ENCODE data around the gene AQP5. TPM values are rescaled to one million over a fixed set of nuclear protein-coding genes. Genes with fewer than 3 reads are reported as not detected.

AQP5 gene
- total RNA-seq, 1 experiment from 2014 or later = not detected

GRCh38 chr12:49950273-49951251, 11.1 kb upstream of the AQP5 start, which contains the start of gene AQP2:
AQP2 (plus strand) TSS chr12:49950737; CDS start chr12:49950831, 94 bp downstream.
- no peak for DNase-seq (ENCODE audit: low read depth)

- DNase-seq (ENCODE audit: low read depth) = no peak
Observed at GRCh38 chr12:49951411-49952240, 10.0 kb upstream of the AQP5 start.

DNA sequence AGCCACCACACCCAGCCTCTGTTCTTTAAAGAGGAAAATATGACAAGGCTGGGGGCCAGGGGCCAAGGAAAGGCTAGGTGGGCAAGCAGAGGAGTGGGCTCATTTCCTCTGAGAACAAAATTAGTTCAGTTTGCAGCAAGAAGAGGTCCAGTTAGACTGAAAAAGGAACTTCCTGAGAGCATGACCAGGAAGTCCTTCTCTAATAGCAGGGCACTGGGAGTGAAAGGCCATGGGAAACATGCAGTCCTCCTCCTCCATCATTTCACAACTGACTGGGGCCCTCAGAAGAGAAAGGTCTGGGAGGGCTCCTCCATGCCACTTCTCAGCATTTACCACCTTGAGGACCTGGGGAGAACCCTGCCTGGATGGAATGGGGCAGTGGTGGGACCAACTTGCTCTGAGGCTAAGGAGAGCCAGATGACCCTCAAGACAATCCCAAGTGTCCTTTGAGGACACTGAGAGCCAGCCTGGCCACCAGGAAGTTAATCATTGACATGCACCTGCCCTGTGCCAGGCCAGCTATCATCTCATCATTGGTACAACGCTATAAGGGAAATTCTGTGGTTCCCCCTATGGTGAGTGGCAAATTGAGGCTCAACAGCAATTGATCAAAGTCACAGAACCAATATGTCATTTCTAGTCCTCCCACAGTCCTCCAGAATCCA, 9.1 kb upstream of the AQP5 start:
- no peak for DNase-seq (ENCODE audit: low read depth)

- DNase-seq (ENCODE audit: low read depth) = no peak
Observed at GRCh38 chr12:49953151-49953550, 8.5 kb upstream of the AQP5 start.

DNA sequence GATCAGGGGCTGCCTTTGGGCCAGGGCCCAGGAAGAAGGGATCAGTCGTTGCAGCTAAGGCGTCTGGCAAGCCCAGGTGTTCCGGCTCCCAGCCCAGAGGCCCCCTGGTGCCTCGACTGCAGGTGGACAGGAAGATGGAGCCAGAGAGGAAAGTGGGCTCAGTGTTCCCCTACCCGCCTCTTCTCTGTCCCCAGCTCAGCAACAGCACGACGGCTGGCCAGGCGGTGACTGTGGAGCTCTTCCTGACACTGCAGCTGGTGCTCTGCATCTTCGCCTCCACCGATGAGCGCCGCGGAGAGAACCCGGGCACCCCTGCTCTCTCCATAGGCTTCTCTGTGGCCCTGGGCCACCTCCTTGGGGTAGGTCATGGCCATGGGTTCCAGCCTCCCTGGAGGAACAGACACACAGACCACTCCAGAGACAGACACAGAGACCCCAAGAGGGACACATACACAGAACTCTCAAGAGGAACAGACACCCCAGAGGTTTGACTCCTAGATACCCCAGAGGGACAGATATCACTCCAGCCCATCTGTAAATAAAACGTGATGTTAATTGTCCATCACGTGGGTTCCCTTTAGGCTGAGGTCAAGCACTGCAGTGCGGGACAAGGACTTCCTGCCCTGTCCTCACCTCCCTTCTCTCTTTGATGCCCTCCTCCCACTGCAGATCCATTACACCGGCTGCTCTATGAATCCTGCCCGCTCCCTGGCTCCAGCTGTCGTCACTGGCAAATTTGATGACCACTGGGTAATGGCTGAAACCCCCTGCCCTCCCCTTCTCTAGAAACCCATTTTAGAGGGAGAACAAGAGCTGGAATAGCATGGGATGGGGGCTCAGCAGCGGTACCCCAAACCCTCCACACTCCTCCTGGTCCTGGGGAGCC, 7.5 kb upstream of the AQP5 start:
- no peak for DNase-seq (ENCODE audit: low read depth)

DNA sequence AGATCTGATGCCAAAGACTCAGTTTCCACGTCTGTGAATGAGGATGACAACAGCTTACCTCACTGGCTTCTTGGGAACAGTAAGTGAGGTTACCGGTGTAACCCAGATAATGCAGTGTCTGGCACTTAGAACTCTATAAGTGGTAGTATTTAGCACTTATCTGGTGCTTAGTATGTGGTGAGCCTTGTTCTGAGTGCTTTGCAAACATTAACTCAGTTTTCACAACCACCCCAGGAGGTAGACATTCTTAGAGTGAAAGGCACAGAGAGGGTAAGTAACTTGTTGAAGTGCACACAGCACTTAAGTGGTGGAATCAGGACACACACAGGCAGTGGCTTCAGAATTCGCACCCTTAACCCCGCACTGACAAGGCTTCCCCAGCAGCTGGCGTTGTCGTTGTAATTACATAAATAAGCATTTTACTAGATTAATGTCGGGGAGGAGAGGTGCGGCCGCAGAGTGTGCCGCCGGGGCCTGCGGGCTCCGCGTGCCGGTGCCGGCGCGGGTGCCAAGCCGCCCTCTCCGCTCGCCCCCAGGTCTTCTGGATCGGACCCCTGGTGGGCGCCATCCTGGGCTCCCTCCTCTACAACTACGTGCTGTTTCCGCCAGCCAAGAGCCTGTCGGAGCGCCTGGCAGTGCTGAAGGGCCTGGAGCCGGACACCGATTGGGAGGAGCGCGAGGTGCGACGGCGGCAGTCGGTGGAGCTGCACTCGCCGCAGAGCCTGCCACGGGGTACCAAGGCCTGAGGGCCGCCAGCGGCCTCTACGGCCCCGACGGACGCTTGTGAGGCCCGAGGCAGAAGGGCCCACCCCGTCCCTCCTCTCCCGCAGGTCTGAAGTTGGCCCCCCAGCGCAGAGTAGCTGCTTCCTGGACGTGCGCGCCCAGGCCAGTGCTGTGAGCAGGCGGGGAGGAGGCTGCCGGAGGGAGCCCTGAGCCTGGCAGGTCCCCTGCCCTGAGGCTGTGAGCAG, 6.5 kb upstream of the AQP5 start:
- DNase-seq (ENCODE audit: low read depth) = no peak

- DNase-seq (ENCODE audit: low read depth) = no peak
Observed at GRCh38 chr12:49955899-49956662, 5.6 kb upstream of the AQP5 start.

GRCh38 chr12:49956663-49957569, 4.8 kb upstream of the AQP5 start:
- DNase-seq (ENCODE audit: low read depth) = no peak

- no peak for DNase-seq (ENCODE audit: low read depth)
Observed at GRCh38 chr12:49957570-49957967, 4.1 kb upstream of the AQP5 start.

DNA sequence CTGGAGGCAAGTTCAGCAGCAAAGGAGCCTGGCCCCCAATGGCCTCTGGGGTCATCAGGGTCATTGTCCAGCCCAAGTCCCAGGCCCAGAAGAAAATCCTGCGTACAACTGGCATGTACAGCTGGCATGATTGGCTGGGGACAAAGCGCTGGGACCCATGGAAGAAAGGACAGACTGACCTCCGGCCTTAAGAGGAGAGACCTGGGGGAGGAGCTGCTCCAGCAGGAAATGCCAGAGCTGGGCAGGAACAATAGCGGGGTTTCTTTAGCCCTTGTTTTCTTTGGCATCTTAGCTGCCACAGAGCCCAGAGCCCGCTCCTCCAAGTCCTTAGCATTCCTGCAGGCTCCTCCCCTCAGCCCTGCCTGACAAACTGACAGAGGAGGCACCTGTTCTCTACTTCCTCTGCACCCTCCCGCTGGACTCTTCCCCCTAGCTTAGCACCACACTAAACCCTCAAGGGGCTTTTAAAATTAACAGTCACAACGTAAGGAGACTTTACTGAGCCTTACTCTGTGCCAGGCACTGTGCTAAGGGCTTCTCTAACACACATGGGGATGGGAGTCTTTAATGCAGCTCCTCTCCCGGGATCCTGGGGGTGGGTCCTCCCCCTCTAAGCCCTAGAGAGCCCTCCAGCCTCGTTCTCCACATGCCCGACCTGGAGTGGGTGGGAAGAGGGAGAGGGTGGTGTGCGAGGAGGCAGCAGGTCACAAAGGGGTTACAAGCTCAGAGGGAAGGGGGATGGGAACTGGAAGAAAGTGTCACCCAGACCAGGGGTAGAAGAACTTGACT, 1.8 kb upstream of the AQP5 start:
- peak; percentile 74 for DNase-seq (ENCODE audit: low read depth)

DNA sequence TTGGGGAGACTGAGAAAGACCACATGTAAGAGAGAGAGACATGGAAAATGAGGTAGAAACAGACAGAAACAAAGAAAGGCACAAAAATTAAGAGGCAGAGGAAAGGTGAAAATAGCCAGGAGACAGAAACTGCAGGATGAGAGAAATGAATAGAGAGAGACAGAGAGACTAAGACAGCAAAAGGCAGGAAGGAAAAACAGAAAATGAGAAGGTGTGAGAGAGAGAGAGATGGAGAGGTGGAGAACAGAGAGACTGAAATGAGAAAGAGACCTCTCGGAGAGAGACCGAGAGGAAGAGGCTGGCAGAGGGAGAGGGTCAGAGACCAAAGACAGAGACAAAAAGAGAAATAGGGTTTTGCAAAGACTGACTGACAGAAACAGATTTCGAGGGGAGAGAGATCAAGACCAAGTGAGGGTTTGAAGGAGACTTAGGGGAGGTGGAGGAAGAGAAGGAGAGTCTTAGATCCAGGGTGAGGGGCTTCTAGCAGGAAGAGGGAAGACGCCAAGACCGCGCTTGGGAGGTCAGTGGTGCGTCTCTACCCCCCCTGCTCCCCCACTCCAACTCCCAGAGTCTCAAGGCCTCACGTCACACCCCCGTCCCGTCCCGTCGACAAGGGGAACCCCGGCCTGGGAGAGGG, 1.1 kb upstream of the AQP5 start:
- DNase-seq (ENCODE audit: low read depth) = no peak

DNA sequence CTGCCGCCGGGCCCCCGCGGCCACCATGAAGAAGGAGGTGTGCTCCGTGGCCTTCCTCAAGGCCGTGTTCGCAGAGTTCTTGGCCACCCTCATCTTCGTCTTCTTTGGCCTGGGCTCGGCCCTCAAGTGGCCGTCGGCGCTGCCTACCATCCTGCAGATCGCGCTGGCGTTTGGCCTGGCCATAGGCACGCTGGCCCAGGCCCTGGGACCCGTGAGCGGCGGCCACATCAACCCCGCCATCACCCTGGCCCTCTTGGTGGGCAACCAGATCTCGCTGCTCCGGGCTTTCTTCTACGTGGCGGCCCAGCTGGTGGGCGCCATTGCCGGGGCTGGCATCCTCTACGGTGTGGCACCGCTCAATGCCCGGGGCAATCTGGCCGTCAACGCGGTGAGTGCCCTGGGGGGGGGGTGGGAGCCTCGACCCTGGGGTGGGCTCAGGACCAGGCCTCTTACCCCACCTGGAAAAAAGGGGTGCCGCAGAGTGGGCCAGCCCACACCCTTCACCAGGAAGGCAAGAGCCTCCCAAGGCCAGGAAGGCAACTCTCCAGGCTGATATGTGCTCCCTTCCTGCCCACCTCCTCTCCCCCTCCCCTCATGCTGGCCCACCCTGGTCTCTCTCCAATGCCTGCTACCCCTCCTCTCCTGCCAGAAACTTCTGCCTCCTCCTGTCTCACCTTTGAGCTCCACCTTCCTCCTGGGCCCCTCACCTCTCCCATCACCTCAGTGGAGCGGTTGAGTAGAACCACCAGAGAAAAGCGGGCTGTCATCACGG, 507 bp downstream of the AQP5 start:
- no peak for DNase-seq (ENCODE audit: low read depth)

GRCh38 chr12:49962861-49963765, 1.4 kb downstream of the AQP5 start:
- peak; percentile 80 for DNase-seq (ENCODE audit: low read depth)

DNA sequence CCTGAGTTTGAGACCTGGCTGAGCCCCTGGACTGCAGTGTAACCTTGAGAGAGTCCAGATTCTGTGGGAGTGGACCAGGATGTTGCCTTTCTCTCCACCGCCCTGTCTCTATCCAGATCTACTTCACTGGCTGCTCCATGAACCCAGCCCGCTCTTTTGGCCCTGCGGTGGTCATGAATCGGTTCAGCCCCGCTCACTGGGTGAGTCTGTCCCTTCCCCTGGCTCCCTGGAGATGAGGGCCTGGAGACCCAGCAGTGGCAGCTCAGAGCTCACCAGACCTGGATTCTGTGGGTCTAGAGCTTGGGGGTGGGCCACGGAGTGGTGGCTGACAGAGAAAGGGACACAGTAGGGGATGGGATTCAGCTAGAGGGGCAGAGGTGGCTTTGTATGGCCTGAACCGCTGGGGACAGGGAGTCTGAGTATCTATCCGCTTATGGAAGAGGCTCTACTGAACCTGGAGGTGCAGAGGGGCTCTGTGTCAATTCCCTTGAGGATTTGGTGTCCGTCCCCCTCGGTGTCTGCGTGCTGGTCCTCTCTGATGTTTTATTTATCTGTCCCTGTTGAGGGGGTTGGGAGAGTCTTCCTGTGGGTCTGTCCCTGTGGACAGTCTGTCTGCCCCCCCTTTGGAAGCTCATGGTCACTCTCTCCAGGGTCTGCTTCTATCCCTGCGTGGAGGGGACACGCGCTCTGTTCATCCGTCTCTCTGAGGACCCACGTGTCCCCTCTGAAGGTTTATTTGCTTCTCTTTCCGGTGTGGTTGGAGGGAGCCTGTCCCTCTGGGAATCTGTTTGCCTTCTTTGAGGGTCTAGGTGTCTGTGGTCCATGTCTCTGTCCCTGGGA, 2.5 kb downstream of the AQP5 start:
- DNase-seq (ENCODE audit: low read depth) = no peak

Measured in Daoy (cell line).